ENCODE data around the gene BPHL. TPM values are rescaled to one million over a fixed set of nuclear protein-coding genes. Genes with fewer than 3 reads are reported as not detected.

BPHL gene
- total and polyA plus RNA-seq, 2 donors (not counting 1 experiment from before 2014, with no cell fraction given), result 10.3 to 14.3 TPM

GRCh38 chr6:3090013-3090412, 28.5 kb upstream of the BPHL start:
- Histone ChIP-seq H3K4me3 (ENCODE audit: control extremely low read depth in 1 of 5, extremely low read depth in 1 of 5, insufficient read depth in 1 of 5, low read depth in 2 of 5, low read length in 4 of 5) (no peak overlapping the region), H3K4me2 (replicated peaks; ENCODE audit: low read depth, low read length, poor library complexity, severe bottlenecking) (no peak overlapping the region), H3K27me3 (replicated peaks in 1 of 4; ENCODE audit: control extremely low read depth in 1 of 4, control insufficient read depth in 3 of 4, insufficient read depth in 4 of 4, low read length in 3 of 4) (no peaks in the 10 kb centered on the region), H3K27ac (ENCODE audit: low read length in 2 of 2) (no peak overlapping the region), H3K9me3 (ENCODE audit: control extremely low read depth in 1 of 3, control insufficient read depth in 2 of 3, insufficient read depth in 1 of 3, low read length in 2 of 3) (no peaks in the 10 kb centered on the region), H3K9ac (ENCODE audit: low read length) (no peak overlapping the region), H2AFZ (ENCODE audit: insufficient read depth, low read depth, low read length, poor library complexity, severe bottlenecking) (no peak overlapping the region), H3K4me1 (ENCODE audit: control insufficient read depth in 2 of 2, insufficient read depth in 2 of 2, low read length in 2 of 2) (no peaks in the 10 kb centered on the region), H3K36me3 (replicated peaks in 1 of 2; ENCODE audit: control extremely low read depth in 1 of 2, control insufficient read depth in 1 of 2, extremely low read depth in 1 of 2, insufficient read depth in 2 of 2, low read length in 1 of 2) (peaks cover 4 to 52% of the 10 kb centered on the region in 2 experiments), H4K20me1 (ENCODE audit: control insufficient read depth, insufficient read depth, low read length, poor library complexity, severe bottlenecking) (peaks cover 5% of the 10 kb centered on the region), H3K79me2 (ENCODE audit: control insufficient read depth, insufficient read depth, low read length) (peaks cover 8% of the 10 kb centered on the region)
- ChIA-PET POLR2A (no interaction called here), CTCF (no interaction called here)
- no peak for TF ChIP-seq EZH2 (IDR thresholded peaks at IDR 0.05; ENCODE audit: borderline replicate concordance, insufficient read depth, low read depth, low read length, poor library complexity, severe bottlenecking)
- no peak for TF ChIP-seq CTCF (IDR thresholded peaks at IDR 0.05)
- peaks cover 5% of the 10 kb centered on the region for H3K9me3 Mint-ChIP-seq (ENCODE audit: insufficient read depth)
- ATAC-seq (ENCODE audit: low read depth), result no peak
- intact Hi-C loops (cut with micrococcal nuclease), result no loop called here
- DNase-seq, result no peak
- H3K27me3 Mint-ChIP-seq, result no peaks in the 10 kb centered on the region
- no peaks in the 10 kb centered on the region for H3K4me1 Mint-ChIP-seq
- H3K4me3 Mint-ChIP-seq, result no peak overlapping the region
- 100% methylated on average over 1 of the region's 4 CpGs for WGBS (ENCODE audit: insufficient coverage)
- H3K27ac Mint-ChIP-seq, result no peak overlapping the region

GRCh38 chr6:3094815-3095214, 23.7 kb upstream of the BPHL start:
- no peaks in the 10 kb centered on the region for H3K9me3 ChIP-seq (ENCODE audit: control extremely low read depth in 1 of 3, control insufficient read depth in 2 of 3, insufficient read depth in 1 of 3, low read length in 2 of 3)
- H3K9ac ChIP-seq (ENCODE audit: low read length), result no peak overlapping the region
- no CpG with 5 or more reads among the region's 2 CpGs for WGBS (ENCODE audit: insufficient coverage)
- H3K79me2 ChIP-seq (ENCODE audit: control insufficient read depth, insufficient read depth, low read length), result peaks cover 3% of the 10 kb centered on the region
- CTCF ChIA-PET, result no interaction called here
- Mint-ChIP-seq H3K9me3 (ENCODE audit: insufficient read depth) (no peaks in the 10 kb centered on the region), H3K4me3 (no peak overlapping the region), H3K27me3 (no peaks in the 10 kb centered on the region), H3K27ac (no peak overlapping the region), H3K4me1 (no peaks in the 10 kb centered on the region)
- ATAC-seq (ENCODE audit: low read depth) (no peak), DNase-seq (no peak)
- H3K36me3 ChIP-seq (replicated peaks in 1 of 2; ENCODE audit: control extremely low read depth in 1 of 2, control insufficient read depth in 1 of 2, extremely low read depth in 1 of 2, insufficient read depth in 2 of 2, low read length in 1 of 2), result peaks cover under 1 to 38% of the 10 kb centered on the region in 2 experiments
- H2AFZ ChIP-seq (ENCODE audit: insufficient read depth, low read depth, low read length, poor library complexity, severe bottlenecking), result no peak overlapping the region
- no peak for TF ChIP-seq CTCF (IDR thresholded peaks at IDR 0.05)
- no peak for TF ChIP-seq EZH2 (IDR thresholded peaks at IDR 0.05; ENCODE audit: borderline replicate concordance, insufficient read depth, low read depth, low read length, poor library complexity, severe bottlenecking)
- POLR2A ChIA-PET, result no interaction called here
- intact Hi-C loops (cut with micrococcal nuclease), result no loop called here
- H3K27ac ChIP-seq (ENCODE audit: low read length in 2 of 2), result no peak overlapping the region
- no peak overlapping the region for H3K4me3 ChIP-seq (ENCODE audit: control extremely low read depth in 1 of 5, extremely low read depth in 1 of 5, insufficient read depth in 1 of 5, low read depth in 2 of 5, low read length in 4 of 5)
- H3K4me2 ChIP-seq (replicated peaks; ENCODE audit: low read depth, low read length, poor library complexity, severe bottlenecking), result no peak overlapping the region
- no peaks in the 10 kb centered on the region for H3K27me3 ChIP-seq (replicated peaks in 1 of 4; ENCODE audit: control extremely low read depth in 1 of 4, control insufficient read depth in 3 of 4, insufficient read depth in 4 of 4, low read length in 3 of 4)
- no peaks in the 10 kb centered on the region for H4K20me1 ChIP-seq (ENCODE audit: control insufficient read depth, insufficient read depth, low read length, poor library complexity, severe bottlenecking)
- no peaks in the 10 kb centered on the region for H3K4me1 ChIP-seq (ENCODE audit: control insufficient read depth in 2 of 2, insufficient read depth in 2 of 2, low read length in 2 of 2)
